Loucy (cell line): Measurements from ENCODE around the gene ATG7.

Experiments
- H2AFZ ChIP-seq: fragments of 200-600 bp; sonication (generic); 2 replicates; pipeline ENCODE4 v1.6.0; 2016; ENCODE audit warnings: antibody characterized with exemption, mild to moderate bottlenecking, low read length, moderate library complexity
- H3F3A ChIP-seq: fragments of 200-600 bp; 2 replicates; pipeline ENCODE4 v1.6.0; 2016; ENCODE audit warnings: antibody characterized with exemption, low read depth, mild to moderate bottlenecking
- H3K27me3 ChIP-seq: fragments of 200-600 bp; sonication (generic); 2 replicates; pipeline ENCODE4 v1.6.1; 2014; ENCODE audit warnings: low read length, mild to moderate bottlenecking; ENCODE audit not compliant: insufficient read depth, poor library complexity, severe bottlenecking
- H3K36me3 ChIP-seq: fragments of 200-600 bp; sonication (generic); 2 replicates; pipeline ENCODE4 v1.6.1; 2016; ENCODE audit warnings: low read length; ENCODE audit not compliant: insufficient read depth
- H3K4me1 ChIP-seq: fragments of 200-600 bp; sonication (generic); 2 replicates; pipeline ENCODE4 v1.5.1; 2014; ENCODE audit warnings: low read length, mild to moderate bottlenecking; ENCODE audit not compliant: insufficient read depth, poor library complexity, severe bottlenecking
- H3K4me2 ChIP-seq: fragments of 200-600 bp; sonication (generic); 2 replicates; pipeline ENCODE4 v1.6.0; 2014; ENCODE audit warnings: antibody characterized with exemption, low read length, low read depth, mild to moderate bottlenecking; ENCODE audit not compliant: poor library complexity, severe bottlenecking
- H3K4me3 ChIP-seq: fragments of 200-600 bp; sonication (generic); 2 replicates; pipeline ENCODE4 v1.5.1; 2014; ENCODE audit warnings: low read length, mild to moderate bottlenecking, mixed read lengths; ENCODE audit not compliant: poor library complexity, severe bottlenecking
- H3K79me2 ChIP-seq: fragments of 200-600 bp; sonication (generic); 2 replicates; pipeline ENCODE4 v1.6.1; 2014; ENCODE audit warnings: low read length; ENCODE audit not compliant: insufficient read depth
- H3K9ac ChIP-seq: fragments of 200-600 bp; sonication (generic); 2 replicates; pipeline ENCODE4 v1.6.0; 2014; ENCODE audit warnings: mild to moderate bottlenecking, low read depth, low read length, moderate library complexity; ENCODE audit not compliant: poor library complexity, severe bottlenecking
- H3K9me2 ChIP-seq: fragments of 200-600 bp; sonication (generic); replicated peaks from 2 replicates; pipeline ENCODE4 v1.6.1; 2016; ENCODE audit warnings: low read depth, low read length, mixed read lengths
- H3K9me3 ChIP-seq: fragments of 200-600 bp; sonication (generic); 2 replicates; pipeline ENCODE4 v1.6.1; 2014; ENCODE audit warnings: mild to moderate bottlenecking, antibody characterized with exemption, low read length, low read depth; ENCODE audit not compliant: insufficient read depth
- H4K20me1 ChIP-seq: fragments of 200-600 bp; sonication (generic); 2 replicates; pipeline ENCODE4 v1.6.0; 2014; ENCODE audit warnings: antibody characterized with exemption, low read length, mild to moderate bottlenecking; ENCODE audit not compliant: insufficient read depth, poor library complexity, severe bottlenecking
- EZH2phosphoT487 ChIP-seq: fragments of 200-600 bp; IDR thresholded peaks from 2 replicates; pipeline ENCODE4 v1.6.1; 2018; ENCODE audit warnings: antibody characterized with exemption, mild to moderate bottlenecking, moderate library complexity, borderline replicate concordance
- TF ChIP-seq, protein P1 (sequence below): fragments of 200-600 bp; sonication (generic); conservative IDR thresholded peaks from 2 replicates; pipeline ENCODE4 v1.5.1; 2014; ENCODE audit warnings: mild to moderate bottlenecking, antibody characterized with exemption, low read length

The ATG7 gene

DNA sequence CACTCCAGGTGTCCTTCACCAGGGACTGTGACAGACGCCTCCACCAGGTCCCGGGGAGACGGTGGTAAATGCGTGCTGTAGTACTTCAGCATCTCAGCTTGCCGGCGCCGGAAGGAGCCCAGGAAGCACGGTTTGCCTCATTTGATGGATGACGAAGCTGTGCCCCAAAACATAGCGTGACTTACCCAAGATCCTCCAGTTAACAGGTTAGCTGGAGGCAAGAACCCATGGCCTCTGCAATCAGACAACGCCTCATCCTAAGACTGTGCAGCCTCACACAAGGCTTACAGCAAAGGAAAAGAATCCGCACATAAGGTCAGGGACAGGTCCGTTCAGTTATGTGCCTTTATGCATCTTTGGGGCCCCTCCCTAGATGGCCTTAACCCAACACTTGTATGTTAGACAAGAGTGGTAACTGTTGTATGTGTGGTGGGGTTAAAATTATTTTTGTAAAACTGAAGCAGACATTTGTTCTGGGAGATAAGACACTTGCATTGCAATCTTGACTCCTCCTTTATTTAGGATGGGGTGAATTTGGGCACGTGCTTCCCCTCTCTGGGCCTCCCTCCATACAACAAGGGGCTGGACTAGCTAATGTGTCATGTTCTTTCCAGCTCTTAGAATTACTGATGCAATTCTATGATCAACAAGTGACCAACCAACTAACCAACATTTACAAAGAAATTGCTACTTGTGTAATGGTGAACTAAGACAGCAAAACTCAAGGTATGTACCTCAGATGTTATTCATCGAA is 332.1 kb downstream of the ATG7 start:
- Histone ChIP-seq H3K9me3 (no peaks in the 10 kb centered on the region), H3K4me3 (no peak overlapping the region), H3K27me3 (no peaks in the 10 kb centered on the region), H4K20me1 (peaks cover 94% of the 10 kb centered on the region), H3K79me2 (peaks cover 97% of the 10 kb centered on the region), H2AFZ (no peak overlapping the region), H3K9me2 (no peaks in the 10 kb centered on the region), H3F3A (no peaks in the 10 kb centered on the region), H3K4me2 (no peak overlapping the region), H3K36me3 (peaks cover 57% of the 10 kb centered on the region; the same call in 1 of the 2 replicates), H3K9ac (no peak overlapping the region), H3K4me1 (no peaks in the 10 kb centered on the region)
- TF ChIP-seq EZH2phosphoT487, result no peak
- TF ChIP-seq, protein P1, sequence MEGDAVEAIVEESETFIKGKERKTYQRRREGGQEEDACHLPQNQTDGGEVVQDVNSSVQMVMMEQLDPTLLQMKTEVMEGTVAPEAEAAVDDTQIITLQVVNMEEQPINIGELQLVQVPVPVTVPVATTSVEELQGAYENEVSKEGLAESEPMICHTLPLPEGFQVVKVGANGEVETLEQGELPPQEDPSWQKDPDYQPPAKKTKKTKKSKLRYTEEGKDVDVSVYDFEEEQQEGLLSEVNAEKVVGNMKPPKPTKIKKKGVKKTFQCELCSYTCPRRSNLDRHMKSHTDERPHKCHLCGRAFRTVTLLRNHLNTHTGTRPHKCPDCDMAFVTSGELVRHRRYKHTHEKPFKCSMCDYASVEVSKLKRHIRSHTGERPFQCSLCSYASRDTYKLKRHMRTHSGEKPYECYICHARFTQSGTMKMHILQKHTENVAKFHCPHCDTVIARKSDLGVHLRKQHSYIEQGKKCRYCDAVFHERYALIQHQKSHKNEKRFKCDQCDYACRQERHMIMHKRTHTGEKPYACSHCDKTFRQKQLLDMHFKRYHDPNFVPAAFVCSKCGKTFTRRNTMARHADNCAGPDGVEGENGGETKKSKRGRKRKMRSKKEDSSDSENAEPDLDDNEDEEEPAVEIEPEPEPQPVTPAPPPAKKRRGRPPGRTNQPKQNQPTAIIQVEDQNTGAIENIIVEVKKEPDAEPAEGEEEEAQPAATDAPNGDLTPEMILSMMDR, result no peak

DNA sequence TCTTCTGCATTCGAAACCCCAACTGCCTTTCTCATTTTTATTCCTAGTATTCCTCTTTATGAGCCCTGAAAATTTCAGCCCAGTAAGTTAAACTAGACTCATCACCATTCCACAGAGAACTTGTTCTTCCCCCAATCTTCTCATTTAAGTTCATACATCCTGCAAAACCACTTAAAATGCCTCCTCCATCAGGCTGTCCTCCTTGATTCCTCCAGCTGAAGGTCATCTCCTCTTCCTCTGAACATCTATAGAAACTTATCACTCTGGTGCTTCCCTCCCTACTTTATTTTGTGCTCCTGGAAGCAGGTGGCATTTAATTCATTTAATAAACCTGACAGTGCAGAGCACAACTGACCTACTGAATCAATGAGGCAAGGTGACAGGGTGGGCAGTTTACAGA is 333.2 kb downstream of the ATG7 start:
- no peaks in the 10 kb centered on the region for H3K9me2 ChIP-seq
- TF ChIP-seq EZH2phosphoT487, result no peak
- TF ChIP-seq, protein P1, result no peak
- H4K20me1 ChIP-seq, result peaks cover 95% of the 10 kb centered on the region
- H3K79me2 ChIP-seq, result peaks cover 97% of the 10 kb centered on the region
- no peak overlapping the region for H3K9ac ChIP-seq
- peaks cover 5% of the 10 kb centered on the region for H3K4me1 ChIP-seq
- no peak overlapping the region for H3K4me2 ChIP-seq
- H3K4me3 ChIP-seq, result no peak overlapping the region
- H3K9me3 ChIP-seq, result no peaks in the 10 kb centered on the region
- no peaks in the 10 kb centered on the region for H3K27me3 ChIP-seq
- H3K36me3 ChIP-seq, result peaks cover 48% of the 10 kb centered on the region; the same call in 1 of the 2 replicates
- H3F3A ChIP-seq, result no peaks in the 10 kb centered on the region
- no peak overlapping the region for H2AFZ ChIP-seq

DNA sequence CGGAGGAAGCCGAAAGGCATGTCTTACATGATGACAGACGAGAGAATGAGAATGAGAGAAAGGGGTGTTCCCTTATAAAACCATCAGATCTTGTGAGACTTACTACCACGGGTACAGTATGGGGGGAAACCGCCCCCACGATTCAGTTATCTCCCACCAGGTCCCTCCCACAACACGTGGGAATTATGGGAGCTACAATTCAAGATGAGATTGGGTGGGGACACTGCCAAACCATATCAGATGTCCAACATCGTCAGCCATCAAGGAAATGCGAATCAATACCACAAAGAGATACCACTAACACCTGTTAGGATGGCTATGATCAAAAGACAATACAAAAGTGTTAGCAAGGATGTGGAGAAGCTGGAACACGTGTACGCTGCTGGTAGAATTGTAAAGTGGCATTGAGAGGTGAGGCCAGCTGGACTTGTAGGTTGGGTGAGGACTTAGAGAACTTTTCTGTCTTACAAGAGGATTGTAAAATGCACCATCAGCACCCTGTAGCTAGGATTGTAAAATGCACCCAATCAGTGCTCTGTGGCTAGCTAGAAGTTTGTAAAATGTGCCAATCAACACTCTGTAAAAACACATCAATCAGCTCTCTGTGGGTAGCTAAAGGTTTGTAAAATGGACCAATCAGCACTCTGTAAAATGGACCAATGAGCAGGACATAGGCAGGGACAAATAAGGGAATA is 334.0 kb downstream of the ATG7 start:
- no peaks in the 10 kb centered on the region for H3K9me3 ChIP-seq
- H3K4me3 ChIP-seq, result no peak overlapping the region
- H4K20me1 ChIP-seq, result peaks cover 96% of the 10 kb centered on the region
- peaks cover 97% of the 10 kb centered on the region for H3K79me2 ChIP-seq
- no peak overlapping the region for H3K4me2 ChIP-seq
- H3K9me2 ChIP-seq, result no peaks in the 10 kb centered on the region
- no peaks in the 10 kb centered on the region for H3F3A ChIP-seq
- no peak for TF ChIP-seq EZH2phosphoT487
- TF ChIP-seq, protein P1, result no peak
- no peak overlapping the region for H2AFZ ChIP-seq
- peaks cover 39% of the 10 kb centered on the region; the same call in 1 of the 2 replicates for H3K36me3 ChIP-seq
- no peak overlapping the region for H3K9ac ChIP-seq
- H3K27me3 ChIP-seq, result no peaks in the 10 kb centered on the region
- peaks cover 5% of the 10 kb centered on the region for H3K4me1 ChIP-seq
